Fibroblast of mammary gland (primary cell): Measurements from ENCODE around the gene MAPRE3.
A peak's percentile ranks its signal among the peaks of the same experiment; 100 is the strongest.

Experiments used
- DNase-seq: peaks from one replicate; pipeline ENCODE4 v3.0.0-alpha.2; 2010; ENCODE audit warnings: low read depth
- H3K4me3 ChIP-seq: 2 replicates; pipeline ENCODE4 v1.5.1; 2011; ENCODE audit warnings: low read depth, mild to moderate bottlenecking, low read length, moderate library complexity; ENCODE audit not compliant: control insufficient read depth
- TF ChIP-seq, protein P1 (sequence below): conservative IDR thresholded peaks from 2 replicates; pipeline ENCODE4 v1.5.1; 2011; ENCODE audit warnings: low read depth, low read length, inconsistent platforms; ENCODE audit not compliant: control insufficient read depth, insufficient read depth

MAPRE3 gene

DNA sequence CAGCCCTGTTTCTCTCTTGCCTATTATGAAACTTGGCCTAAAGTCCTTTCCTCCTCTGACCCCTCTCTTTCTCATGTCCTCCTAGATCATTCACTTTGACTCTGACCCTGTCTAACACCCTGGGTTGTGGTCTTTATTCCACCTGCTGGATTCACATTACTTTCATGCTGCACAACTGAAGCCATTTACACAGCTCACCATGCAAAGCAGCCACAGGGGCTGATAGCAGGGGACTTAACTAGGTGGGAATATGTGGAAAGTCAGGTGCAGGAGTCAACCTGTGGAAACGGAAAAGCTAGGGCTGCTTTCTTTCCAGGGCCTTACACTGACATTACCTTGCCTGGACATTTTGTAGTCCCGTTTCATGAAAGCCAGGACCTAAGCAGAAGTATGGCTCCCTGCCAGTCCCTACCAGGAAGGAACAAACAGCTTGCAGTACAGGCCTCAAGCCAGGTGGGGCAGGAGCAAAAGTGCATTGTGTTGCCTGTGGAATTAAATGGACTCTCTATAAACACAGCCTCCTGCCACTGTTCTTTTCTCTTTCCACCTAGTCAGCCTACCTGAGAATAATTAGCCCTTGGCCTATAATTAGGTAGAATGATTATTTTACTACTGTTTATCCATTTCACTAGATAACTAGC is 11.8 kb downstream of the MAPRE3 start:
- TF ChIP-seq, protein P1, sequence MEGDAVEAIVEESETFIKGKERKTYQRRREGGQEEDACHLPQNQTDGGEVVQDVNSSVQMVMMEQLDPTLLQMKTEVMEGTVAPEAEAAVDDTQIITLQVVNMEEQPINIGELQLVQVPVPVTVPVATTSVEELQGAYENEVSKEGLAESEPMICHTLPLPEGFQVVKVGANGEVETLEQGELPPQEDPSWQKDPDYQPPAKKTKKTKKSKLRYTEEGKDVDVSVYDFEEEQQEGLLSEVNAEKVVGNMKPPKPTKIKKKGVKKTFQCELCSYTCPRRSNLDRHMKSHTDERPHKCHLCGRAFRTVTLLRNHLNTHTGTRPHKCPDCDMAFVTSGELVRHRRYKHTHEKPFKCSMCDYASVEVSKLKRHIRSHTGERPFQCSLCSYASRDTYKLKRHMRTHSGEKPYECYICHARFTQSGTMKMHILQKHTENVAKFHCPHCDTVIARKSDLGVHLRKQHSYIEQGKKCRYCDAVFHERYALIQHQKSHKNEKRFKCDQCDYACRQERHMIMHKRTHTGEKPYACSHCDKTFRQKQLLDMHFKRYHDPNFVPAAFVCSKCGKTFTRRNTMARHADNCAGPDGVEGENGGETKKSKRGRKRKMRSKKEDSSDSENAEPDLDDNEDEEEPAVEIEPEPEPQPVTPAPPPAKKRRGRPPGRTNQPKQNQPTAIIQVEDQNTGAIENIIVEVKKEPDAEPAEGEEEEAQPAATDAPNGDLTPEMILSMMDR, result peak; percentile 21
- no peak overlapping the region for H3K4me3 ChIP-seq
- peak; percentile 48 for DNase-seq

- TF ChIP-seq, protein P1, result no peak
- no peak overlapping the region for H3K4me3 ChIP-seq
- DNase-seq, result no peak
Observed at GRCh38 chr2:26983746-26984145, 13.3 kb downstream of the MAPRE3 start.

DNA sequence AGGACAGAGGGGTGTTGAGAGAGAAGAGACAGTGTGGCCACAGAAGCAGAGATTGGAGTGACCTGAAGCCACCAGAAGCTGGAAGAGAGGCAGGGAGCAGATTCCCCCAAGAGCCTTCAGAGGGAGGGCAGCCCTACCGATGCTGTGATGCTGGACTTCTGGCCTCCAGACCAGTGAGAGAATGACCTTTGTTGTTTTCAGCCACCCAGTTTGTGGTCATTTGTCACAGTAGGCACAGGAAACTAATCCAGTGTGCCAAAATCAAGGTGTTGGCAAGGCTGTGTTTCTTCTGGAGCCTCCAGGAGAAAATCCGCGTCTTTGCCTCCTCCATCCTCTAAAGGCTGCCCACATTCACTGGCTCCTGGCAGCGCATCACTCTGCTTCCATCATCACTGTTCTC is 15.4 kb downstream of the MAPRE3 start:
- TF ChIP-seq, protein P1, result no peak
- no peak for DNase-seq
- H3K4me3 ChIP-seq, result no peak overlapping the region

- no peak overlapping the region for H3K4me3 ChIP-seq
- no peak for DNase-seq
- TF ChIP-seq, protein P1, result no peak
Observed at GRCh38 chr2:26986576-26986975, 16.1 kb downstream of the MAPRE3 start.

- TF ChIP-seq, protein P1, result no peak
- peak; percentile 93 for DNase-seq
- H3K4me3 ChIP-seq, result no peak overlapping the region
Observed at GRCh38 chr2:26988058-26988860, 17.8 kb downstream of the MAPRE3 start.

DNA sequence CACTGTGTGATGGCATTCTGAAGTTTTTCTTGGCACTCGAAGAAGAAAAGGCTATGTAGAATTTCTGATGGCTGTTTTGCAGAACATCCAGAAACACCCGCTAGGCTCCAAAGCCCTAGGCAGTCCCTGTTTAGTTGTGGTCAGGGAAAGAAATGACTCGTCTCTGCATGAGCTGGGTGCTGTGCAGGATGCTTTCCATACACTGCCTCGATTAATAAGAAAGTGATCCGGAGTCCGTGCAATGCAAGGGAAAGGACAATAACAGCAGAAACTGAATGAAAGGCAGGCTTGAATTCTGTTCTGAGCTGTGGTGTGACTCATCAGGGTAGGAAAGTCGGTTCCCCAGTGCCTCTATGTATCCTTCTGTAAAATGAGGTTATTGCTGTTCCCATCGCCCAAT is 18.7 kb downstream of the MAPRE3 start:
- no peak overlapping the region for H3K4me3 ChIP-seq
- DNase-seq, result peak; percentile 65
- TF ChIP-seq, protein P1, result no peak

DNA sequence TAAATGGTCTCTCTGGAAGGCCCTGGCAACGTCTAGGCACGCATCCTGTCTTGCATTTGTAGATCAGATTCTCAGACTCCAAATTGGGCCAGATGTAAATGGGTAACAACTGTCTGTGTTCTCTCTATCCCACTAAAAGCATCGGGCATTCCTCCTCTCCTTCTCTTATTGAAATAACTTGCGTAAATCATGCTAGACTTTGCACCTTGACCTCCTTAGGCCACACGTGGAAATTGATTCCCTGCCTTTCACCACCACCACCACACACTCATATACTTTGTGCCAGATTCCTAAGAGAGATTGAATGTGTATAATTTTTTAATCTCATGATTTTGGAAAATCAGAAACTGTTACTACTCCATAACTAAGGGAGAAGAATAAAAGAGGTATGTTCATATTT is 21.3 kb downstream of the MAPRE3 start:
- DNase-seq, result no peak
- TF ChIP-seq, protein P1, result no peak
- no peak overlapping the region for H3K4me3 ChIP-seq
